ENCODE data around the gene SOX6.

DNA sequence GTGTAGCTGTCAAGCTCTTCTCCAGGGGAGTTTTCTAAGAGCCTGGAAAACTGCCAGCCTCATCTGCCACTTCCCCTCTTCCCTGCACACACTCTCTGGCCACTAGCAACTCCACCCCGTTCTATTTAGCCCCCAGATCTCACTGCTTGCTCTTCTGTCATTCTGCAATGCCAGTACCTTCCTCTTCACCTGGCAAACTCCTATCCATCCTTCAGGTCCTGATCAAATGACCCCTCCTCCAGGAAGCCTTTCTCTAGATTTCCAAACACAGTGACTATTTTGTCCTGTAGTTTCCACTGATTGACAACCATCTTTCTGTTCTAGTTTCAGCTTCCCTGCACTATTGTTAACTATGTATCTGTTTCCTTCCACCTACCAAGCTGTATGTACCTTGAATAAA lies 437.7 kb downstream of the SOX6 start:
- TF ChIP-seq CTCF (IDR thresholded peaks at IDR 0.05) (no peak), POLR2A (IDR thresholded peaks at IDR 0.05) (no peak), EP300 (IDR thresholded peaks at IDR 0.05; ENCODE audit: low read depth) (no peak), POLR2AphosphoS5 (IDR thresholded peaks at IDR 0.05) (no peak)
